ENCODE measurements around the gene NEIL3.
A peak's percentile ranks its signal among the peaks of the same experiment; 100 is the strongest.

NEIL3 gene

DNA sequence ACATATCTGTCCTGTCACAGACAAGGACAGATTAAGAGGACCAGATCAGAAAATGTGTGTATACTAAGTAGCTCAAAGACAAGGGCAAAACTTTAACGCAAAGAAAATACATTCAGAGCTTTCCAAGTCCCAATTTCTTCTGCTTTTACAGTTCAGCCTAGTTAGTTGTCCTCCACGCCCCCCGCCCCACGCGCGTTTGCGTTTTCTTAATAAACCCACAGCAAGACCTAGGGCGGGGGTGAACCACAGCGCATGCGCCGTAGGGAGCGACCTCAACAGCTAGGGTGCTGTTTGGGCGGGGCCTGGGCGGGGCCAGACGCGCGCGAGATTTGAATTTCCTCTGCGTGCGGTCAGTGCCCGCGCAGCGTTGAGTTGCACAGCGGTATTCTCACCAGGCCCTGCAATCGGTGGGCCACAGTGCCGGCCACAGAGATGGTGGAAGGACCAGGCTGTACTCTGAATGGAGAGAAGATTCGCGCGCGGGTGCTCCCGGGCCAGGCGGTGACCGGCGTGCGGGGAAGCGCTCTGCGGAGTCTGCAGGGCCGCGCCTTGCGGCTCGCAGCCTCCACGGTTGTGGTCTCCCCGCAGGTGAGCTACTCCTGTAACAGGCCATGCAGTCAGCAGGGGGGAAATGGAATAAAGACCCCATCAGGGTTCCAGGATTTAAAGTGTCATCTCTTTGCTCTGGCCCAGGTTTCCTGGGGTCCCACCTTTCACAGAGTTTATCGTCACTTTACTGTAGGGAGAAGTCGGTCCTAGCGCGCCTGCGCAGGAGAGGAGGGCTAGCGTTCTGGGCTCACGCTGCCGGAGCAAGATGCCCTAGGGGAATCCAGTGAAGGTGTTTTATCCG, at the start of gene NEIL3:
TSS of gene NEIL3 (plus strand) at position 353 of the 850 bp plus-strand sequence. CDS start at position 433, 80 bp downstream.
- no peaks in the 10 kb centered on the region for H3K9me3 Mint-ChIP-seq
- H3K4me3 Mint-ChIP-seq: peak within 1 kb of the TSS; percentile 95
- H3K4me1 Mint-ChIP-seq (ENCODE audit: low read depth): peaks cover 44% of the 10 kb centered on the region
- H3K27ac Mint-ChIP-seq: peak within 1 kb of the TSS; percentile 90
- peaks cover 8% of the 10 kb centered on the region for H3K36me3 Mint-ChIP-seq (ENCODE audit: low read depth)
- H3K27me3 Mint-ChIP-seq (ENCODE audit: low read depth): no peaks in the 10 kb centered on the region

- H3K27me3 Mint-ChIP-seq (ENCODE audit: low read depth): peaks cover 21% of the 10 kb centered on the region
- H3K36me3 Mint-ChIP-seq (ENCODE audit: low read depth): no peaks in the 10 kb centered on the region
- no peak overlapping the region for H3K4me3 Mint-ChIP-seq
- no peaks in the 10 kb centered on the region for H3K4me1 Mint-ChIP-seq (ENCODE audit: low read depth)
- H3K27ac Mint-ChIP-seq: no peak overlapping the region
- H3K9me3 Mint-ChIP-seq: no peaks in the 10 kb centered on the region
Measured at GRCh38 chr4:177263818-177264217, 45.9 kb upstream of the NEIL3 start.

DNA sequence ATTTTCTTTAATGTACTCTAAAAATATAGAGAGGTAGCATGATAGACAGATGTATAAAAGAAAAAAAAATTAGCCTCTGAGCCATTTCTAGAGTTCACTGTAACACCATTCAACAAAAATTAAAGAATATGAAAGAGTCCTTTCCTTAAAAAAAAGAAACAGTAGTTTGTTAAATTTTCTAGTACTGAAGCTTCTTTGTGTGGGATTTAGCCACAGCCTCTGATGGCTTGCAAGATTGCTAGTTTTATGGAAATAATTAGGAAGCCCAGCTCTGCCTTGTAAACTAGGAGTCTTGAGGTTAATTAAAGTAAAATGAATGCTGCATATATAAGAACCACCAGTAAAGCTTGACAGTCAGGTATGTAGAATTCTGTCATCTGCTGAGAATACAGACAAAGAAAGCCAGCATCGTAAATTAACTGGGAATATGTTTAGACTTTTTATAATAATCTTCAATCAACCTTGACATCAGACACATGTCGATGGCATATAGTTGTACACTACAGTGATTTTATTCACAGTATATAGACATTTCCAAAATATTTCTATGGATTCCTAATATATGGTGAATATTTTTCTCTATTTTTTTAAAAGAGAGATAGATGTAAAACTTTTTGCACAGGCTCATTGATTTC, 44.8 kb upstream of the NEIL3 start:
- no peak overlapping the region for H3K4me3 Mint-ChIP-seq
- H3K36me3 Mint-ChIP-seq (ENCODE audit: low read depth): no peaks in the 10 kb centered on the region
- peaks cover 15% of the 10 kb centered on the region for H3K27me3 Mint-ChIP-seq (ENCODE audit: low read depth)
- no peaks in the 10 kb centered on the region for H3K9me3 Mint-ChIP-seq
- H3K4me1 Mint-ChIP-seq (ENCODE audit: low read depth): no peaks in the 10 kb centered on the region
- no peak overlapping the region for H3K27ac Mint-ChIP-seq

DNA sequence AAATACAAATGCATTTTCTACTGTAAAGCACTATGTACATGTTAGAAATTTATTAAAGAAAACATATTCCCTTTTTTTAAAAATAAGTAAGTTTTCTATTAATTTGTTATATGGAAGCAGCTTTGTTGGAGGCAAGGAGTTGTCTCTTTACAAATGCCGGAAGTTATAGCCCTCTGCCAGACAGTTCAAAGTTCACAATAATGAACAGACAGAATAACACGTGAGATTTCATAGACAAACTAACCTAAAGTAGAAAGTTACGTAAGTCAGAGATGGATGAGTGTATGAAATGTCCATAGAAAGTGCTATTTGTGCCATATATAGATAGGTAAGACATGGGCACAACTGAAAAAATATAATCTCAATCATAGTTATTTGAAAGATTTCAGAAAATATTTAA, 43.9 kb upstream of the NEIL3 start:
- H3K36me3 Mint-ChIP-seq (ENCODE audit: low read depth): no peaks in the 10 kb centered on the region
- H3K9me3 Mint-ChIP-seq: no peaks in the 10 kb centered on the region
- H3K27me3 Mint-ChIP-seq (ENCODE audit: low read depth): peaks cover 10% of the 10 kb centered on the region
- no peak overlapping the region for H3K27ac Mint-ChIP-seq
- no peaks in the 10 kb centered on the region for H3K4me1 Mint-ChIP-seq (ENCODE audit: low read depth)
- no peak overlapping the region for H3K4me3 Mint-ChIP-seq

DNA sequence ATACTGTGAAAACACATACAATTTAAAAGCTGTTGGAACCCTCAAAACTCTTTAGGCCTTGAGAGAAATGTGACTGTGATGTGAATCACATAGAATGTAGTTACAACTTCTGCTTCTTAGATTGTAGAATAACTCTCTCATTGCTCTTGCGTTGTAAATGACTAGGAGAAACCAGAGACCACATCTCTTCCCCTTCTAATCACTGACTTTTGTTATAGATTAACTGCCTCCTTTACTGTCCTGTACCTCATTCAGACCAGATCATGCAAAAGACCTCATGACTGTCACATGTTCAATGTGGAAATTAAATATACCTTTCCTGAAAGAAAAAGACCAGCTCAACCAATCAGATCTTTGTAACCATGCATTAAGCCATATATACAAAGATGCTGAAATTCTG, 43.2 kb upstream of the NEIL3 start:
- H3K4me1 Mint-ChIP-seq (ENCODE audit: low read depth): no peaks in the 10 kb centered on the region
- H3K36me3 Mint-ChIP-seq (ENCODE audit: low read depth): no peaks in the 10 kb centered on the region
- H3K9me3 Mint-ChIP-seq: no peaks in the 10 kb centered on the region
- peaks cover 10% of the 10 kb centered on the region for H3K27me3 Mint-ChIP-seq (ENCODE audit: low read depth)
- H3K27ac Mint-ChIP-seq: no peak overlapping the region
- H3K4me3 Mint-ChIP-seq: no peak overlapping the region

GRCh38 chr4:177267911-177268310, 41.8 kb upstream of the NEIL3 start:
- Mint-ChIP-seq H3K36me3 (ENCODE audit: low read depth) (no peaks in the 10 kb centered on the region), H3K4me1 (ENCODE audit: low read depth) (no peaks in the 10 kb centered on the region), H3K27me3 (ENCODE audit: low read depth) (peaks cover 10% of the 10 kb centered on the region), H3K27ac (no peak overlapping the region), H3K4me3 (no peak overlapping the region), H3K9me3 (no peaks in the 10 kb centered on the region)

DNA sequence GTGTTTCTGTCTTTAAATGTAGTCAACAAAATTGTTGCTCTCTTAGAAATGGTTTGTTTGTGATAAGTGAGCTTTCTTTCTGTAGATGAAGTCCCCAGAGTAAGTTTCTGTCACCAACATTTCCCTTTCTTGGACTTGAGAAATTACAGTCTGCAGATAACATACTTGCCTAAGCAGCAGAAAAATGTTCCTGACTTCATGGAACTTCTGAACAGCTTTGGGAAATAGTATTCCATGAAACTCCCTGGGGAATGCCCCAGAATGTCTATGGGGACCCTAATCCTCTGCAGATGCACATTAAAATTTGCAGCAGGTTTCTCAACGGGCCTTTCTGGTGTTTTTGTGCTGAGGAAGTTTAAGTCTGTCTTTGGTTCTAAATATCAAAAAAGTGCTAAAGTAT, 38.6 kb upstream of the NEIL3 start:
- H3K4me3 Mint-ChIP-seq: no peak overlapping the region
- H3K4me1 Mint-ChIP-seq (ENCODE audit: low read depth): no peaks in the 10 kb centered on the region
- H3K27ac Mint-ChIP-seq: no peak overlapping the region
- H3K27me3 Mint-ChIP-seq (ENCODE audit: low read depth): peaks cover 9% of the 10 kb centered on the region
- no peaks in the 10 kb centered on the region for H3K36me3 Mint-ChIP-seq (ENCODE audit: low read depth)
- no peaks in the 10 kb centered on the region for H3K9me3 Mint-ChIP-seq

GRCh38 chr4:177271915-177272766, 37.5 kb upstream of the NEIL3 start:
- Mint-ChIP-seq H3K27me3 (ENCODE audit: low read depth) (peaks cover 8% of the 10 kb centered on the region), H3K9me3 (no peaks in the 10 kb centered on the region), H3K4me3 (no peak overlapping the region)

DNA sequence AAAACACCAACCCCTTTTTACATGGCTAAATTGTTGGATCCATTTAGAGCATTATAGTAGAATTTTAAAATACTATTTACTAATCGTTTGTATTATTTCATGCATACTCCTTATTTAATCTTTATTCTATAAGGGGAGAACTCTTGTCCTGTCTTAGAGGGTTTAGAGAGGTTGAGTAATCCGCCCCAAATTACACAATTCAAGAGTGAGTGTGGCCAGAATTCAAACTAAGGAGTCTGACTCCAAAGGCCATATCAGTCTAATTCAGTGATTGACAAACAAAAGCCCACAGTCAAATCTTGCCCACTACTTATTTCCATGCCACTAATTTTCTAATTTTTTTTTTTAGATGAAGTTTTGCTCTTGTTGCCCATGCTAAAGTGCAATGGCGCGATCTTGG, 33.7 kb upstream of the NEIL3 start:
- Mint-ChIP-seq H3K27ac (no peak overlapping the region), H3K9me3 (no peaks in the 10 kb centered on the region), H3K4me1 (ENCODE audit: low read depth) (no peaks in the 10 kb centered on the region), H3K36me3 (ENCODE audit: low read depth) (no peaks in the 10 kb centered on the region), H3K27me3 (ENCODE audit: low read depth) (peaks cover 14% of the 10 kb centered on the region), H3K4me3 (no peak overlapping the region)

More at GRCh38 chr4:177271915-177272766, 37.5 kb upstream of the NEIL3 start:
- H3K36me3 Mint-ChIP-seq (ENCODE audit: low read depth): no peaks in the 10 kb centered on the region
- H3K27ac Mint-ChIP-seq: no peak overlapping the region
- no peaks in the 10 kb centered on the region for H3K4me1 Mint-ChIP-seq (ENCODE audit: low read depth)

DNA sequence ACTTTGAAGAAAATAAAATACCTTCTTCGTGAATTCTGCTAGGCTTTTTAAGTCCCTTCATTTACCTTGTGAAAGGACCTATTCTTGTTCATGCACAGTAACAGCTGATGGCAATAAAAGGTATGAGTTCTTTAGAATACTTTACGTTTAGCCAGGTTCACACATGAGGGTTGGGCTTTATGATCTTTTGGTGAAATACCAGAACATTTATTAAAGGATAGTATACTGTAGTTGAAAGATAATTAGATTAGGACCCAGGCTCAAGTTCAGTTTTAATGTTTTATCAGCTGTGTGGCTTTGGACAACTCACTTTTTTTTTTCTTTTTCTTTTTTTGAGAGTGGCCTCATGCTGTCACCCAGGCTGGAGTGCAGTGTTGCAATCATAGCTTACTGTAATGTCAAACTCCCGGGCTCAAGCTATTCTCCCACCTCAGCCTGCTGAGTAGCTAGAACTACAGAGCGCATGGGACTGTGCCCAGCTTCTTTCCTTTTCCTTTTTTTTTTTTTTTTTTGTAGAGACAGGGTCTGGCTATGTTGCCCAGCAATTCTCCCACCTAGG, 28.2 kb upstream of the NEIL3 start:
- Mint-ChIP-seq H3K27me3 (ENCODE audit: low read depth) (peaks cover 14% of the 10 kb centered on the region), H3K9me3 (no peaks in the 10 kb centered on the region), H3K27ac (no peak overlapping the region), H3K4me3 (no peak overlapping the region), H3K36me3 (ENCODE audit: low read depth) (no peaks in the 10 kb centered on the region), H3K4me1 (ENCODE audit: low read depth) (no peaks in the 10 kb centered on the region)

DNA sequence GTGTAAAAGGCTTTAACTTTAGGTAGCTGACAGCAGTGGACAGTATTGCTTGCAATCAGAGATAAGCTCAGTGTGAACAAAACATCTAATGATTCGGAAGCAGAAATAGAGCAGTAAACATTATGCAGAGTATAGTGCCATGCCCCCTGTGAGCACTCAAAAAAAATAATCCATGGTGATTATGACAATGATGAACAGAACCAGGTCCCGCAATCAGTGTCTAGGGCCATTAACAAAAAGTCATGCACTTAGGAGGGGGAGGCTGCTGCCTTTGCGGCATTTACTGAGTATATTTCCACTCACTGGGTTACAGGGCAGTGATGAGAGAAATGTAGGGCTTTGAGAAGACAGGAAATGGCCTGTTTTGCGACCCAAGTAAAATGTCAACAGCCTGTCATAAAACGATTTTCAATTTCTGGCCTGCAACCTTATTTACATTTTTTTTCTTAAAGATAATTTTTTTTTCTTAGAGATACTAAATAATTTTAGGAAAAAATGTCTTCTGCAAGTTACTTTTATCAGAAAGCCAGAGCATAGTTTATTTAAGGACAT, 27.3 kb upstream of the NEIL3 start:
- Mint-ChIP-seq H3K9me3 (no peaks in the 10 kb centered on the region), H3K4me3 (no peak overlapping the region), H3K4me1 (ENCODE audit: low read depth) (no peaks in the 10 kb centered on the region), H3K27ac (no peak overlapping the region), H3K36me3 (ENCODE audit: low read depth) (no peaks in the 10 kb centered on the region), H3K27me3 (ENCODE audit: low read depth) (peaks cover 11% of the 10 kb centered on the region)

DNA sequence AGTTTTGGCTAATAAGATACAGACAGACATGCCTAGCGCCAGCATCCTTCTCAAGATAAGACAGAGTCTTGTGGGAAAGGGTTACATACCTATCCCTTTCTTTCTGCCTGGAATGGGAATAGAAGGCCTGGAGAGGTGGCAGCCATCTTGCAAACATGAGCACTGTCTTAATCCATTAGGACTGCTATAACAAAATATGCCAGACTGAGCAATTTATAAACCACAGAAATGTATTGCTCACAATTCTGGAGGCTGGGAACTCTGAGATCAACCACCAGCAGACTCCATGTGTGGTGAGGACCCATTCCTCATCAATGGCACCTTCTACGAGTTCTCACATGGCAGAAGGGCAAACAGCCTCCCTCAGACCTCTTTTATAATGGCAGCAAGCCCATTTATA, 26.5 kb upstream of the NEIL3 start:
- Mint-ChIP-seq H3K4me1 (ENCODE audit: low read depth) (no peaks in the 10 kb centered on the region), H3K27ac (no peak overlapping the region), H3K27me3 (ENCODE audit: low read depth) (peaks cover 13% of the 10 kb centered on the region), H3K9me3 (no peaks in the 10 kb centered on the region), H3K36me3 (ENCODE audit: low read depth) (no peaks in the 10 kb centered on the region), H3K4me3 (no peak overlapping the region)

DNA sequence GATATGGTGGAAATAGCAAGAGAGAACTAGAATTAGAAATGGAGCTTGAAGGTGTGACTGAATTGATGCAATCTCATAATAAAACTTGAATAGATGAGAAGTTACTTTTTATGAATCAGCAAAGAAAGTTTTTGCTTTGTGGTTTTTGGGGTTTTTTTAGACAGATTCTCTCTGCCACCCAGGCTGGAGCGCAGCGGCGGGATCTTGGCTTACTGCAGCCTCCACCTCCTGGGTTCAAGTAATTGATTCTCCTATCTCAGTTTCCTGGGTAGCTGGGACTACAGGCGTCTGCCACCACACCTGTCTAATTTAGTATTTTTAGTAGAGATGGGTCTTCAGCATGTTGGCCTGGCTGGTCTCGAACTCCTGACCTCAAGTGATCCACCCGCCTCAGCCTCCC, 23.7 kb upstream of the NEIL3 start:
- Mint-ChIP-seq H3K27ac (no peak overlapping the region), H3K4me1 (ENCODE audit: low read depth) (no peaks in the 10 kb centered on the region), H3K27me3 (ENCODE audit: low read depth) (peaks cover 7% of the 10 kb centered on the region), H3K4me3 (no peak overlapping the region), H3K9me3 (no peaks in the 10 kb centered on the region), H3K36me3 (ENCODE audit: low read depth) (no peaks in the 10 kb centered on the region)

DNA sequence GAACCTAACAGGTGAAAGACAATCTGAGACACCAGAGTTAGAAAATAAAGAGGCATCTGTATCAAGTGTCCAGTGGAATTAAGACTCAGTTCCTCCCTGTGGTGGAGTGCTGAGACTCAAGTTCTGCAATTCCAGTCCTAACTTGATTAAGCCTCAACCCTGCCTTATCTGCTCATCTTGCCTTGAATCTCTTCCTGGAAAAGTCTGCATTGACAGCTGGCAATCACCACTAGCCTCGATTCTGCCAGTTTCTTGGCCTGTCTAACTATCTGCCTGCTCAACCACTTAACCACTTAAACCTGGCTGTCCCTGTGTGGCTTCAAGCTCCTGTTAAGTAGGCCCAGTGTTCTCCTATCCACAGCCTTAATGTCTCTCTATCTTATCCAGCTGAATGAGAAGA, 22.4 kb upstream of the NEIL3 start:
- Mint-ChIP-seq H3K27me3 (ENCODE audit: low read depth) (peaks cover 3% of the 10 kb centered on the region), H3K9me3 (no peaks in the 10 kb centered on the region), H3K27ac (no peak overlapping the region), H3K4me3 (no peak overlapping the region), H3K36me3 (ENCODE audit: low read depth) (no peaks in the 10 kb centered on the region), H3K4me1 (ENCODE audit: low read depth) (no peaks in the 10 kb centered on the region)
